Measurements from ENCODE around the gene RFTN2. TPM values are rescaled to one million over a fixed set of nuclear protein-coding genes. Genes with fewer than 3 reads are reported as not detected.

Gene RFTN2
- total and polyA plus RNA-seq, 2 experiments from 2014 or later = 0.42 to 2.1 TPM

DNA sequence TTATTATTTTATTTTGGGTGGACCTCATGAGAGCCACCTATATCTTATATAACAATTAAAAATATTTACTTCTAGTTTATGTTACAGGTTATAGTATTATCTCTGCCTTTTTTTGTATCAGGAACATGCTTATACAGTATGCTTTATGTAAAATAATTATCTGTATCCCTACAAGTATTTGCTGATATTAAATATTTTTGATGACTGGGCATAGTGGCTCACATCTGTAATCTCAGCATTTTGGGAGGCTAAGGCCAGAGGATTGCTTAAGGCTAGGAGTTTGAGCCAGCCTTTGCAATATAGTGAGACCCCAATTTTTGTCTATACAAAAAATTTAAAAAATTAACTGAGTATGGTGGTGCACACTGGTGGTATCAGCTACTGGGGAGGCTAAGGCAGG lies 119.9 kb downstream of the RFTN2 start:
- H3K79me2 ChIP-seq (replicated peaks; ENCODE audit: insufficient read depth) = no peaks in the 10 kb centered on the region
- peaks cover 5% of the 10 kb centered on the region; the same call in 1 of the 2 replicates for H3K36me3 ChIP-seq (ENCODE audit: insufficient read depth)
- no peaks in the 10 kb centered on the region for H4K20me1 ChIP-seq (replicated peaks; ENCODE audit: insufficient read depth)
- no peak overlapping the region; the same call in 1 of the 2 replicates for H3K27ac ChIP-seq (ENCODE audit: low read depth)
- H3K9me3 Mint-ChIP-seq = no peaks in the 10 kb centered on the region
- no peak overlapping the region for H3K4me3 ChIP-seq
- no peaks in the 10 kb centered on the region for H3K27me3 ChIP-seq (ENCODE audit: insufficient read depth)
- DNase-seq (ENCODE audit: low spot score) = no peak
- H3K4me3 Mint-ChIP-seq = no peak overlapping the region
- no peaks in the 10 kb centered on the region for H3F3A ChIP-seq (replicated peaks; ENCODE audit: low read depth)
- H3K36me3 Mint-ChIP-seq (ENCODE audit: low read depth) = peaks cover 37% of the 10 kb centered on the region
- H3K9me2 ChIP-seq (ENCODE audit: insufficient read depth) = no peaks in the 10 kb centered on the region
- H2AFZ ChIP-seq = no peak overlapping the region
- peaks cover 6% of the 10 kb centered on the region; the same call in 2 of the 3 replicates for H3K4me1 Mint-ChIP-seq
- TF ChIP-seq CREB1 (CRISPR knock-in tag; IDR thresholded peaks at IDR 0.05; ENCODE audit: low read depth) (no peak), EZH2 (IDR thresholded peaks at IDR 0.05; ENCODE audit: low read depth, unreplicated experiment) (no peak), ZNF331 (CRISPR knock-in tag; IDR thresholded peaks at IDR 0.05; ENCODE audit: low read depth) (no peak), REST (IDR thresholded peaks at IDR 0.05; ENCODE audit: unreplicated experiment) (no peak), STAT1 (IDR thresholded peaks at IDR 0.05; ENCODE audit: unreplicated experiment) (no peak), ETS1 (IDR thresholded peaks at IDR 0.05) (no peak), POLR2AphosphoS5 (IDR thresholded peaks at IDR 0.05; ENCODE audit: low read depth) (no peak), NANOG (IDR thresholded peaks at IDR 0.05; ENCODE audit: borderline replicate concordance) (no peak), JUNB (IDR thresholded peaks at IDR 0.05; ENCODE audit: unreplicated experiment) (no peak), ZNF114 (CRISPR knock-in tag; IDR thresholded peaks at IDR 0.05) (no peak), EZH2phosphoT487 (IDR thresholded peaks at IDR 0.05; ENCODE audit: unreplicated experiment) (no peak)
- TF ChIP-seq, protein P1, sequence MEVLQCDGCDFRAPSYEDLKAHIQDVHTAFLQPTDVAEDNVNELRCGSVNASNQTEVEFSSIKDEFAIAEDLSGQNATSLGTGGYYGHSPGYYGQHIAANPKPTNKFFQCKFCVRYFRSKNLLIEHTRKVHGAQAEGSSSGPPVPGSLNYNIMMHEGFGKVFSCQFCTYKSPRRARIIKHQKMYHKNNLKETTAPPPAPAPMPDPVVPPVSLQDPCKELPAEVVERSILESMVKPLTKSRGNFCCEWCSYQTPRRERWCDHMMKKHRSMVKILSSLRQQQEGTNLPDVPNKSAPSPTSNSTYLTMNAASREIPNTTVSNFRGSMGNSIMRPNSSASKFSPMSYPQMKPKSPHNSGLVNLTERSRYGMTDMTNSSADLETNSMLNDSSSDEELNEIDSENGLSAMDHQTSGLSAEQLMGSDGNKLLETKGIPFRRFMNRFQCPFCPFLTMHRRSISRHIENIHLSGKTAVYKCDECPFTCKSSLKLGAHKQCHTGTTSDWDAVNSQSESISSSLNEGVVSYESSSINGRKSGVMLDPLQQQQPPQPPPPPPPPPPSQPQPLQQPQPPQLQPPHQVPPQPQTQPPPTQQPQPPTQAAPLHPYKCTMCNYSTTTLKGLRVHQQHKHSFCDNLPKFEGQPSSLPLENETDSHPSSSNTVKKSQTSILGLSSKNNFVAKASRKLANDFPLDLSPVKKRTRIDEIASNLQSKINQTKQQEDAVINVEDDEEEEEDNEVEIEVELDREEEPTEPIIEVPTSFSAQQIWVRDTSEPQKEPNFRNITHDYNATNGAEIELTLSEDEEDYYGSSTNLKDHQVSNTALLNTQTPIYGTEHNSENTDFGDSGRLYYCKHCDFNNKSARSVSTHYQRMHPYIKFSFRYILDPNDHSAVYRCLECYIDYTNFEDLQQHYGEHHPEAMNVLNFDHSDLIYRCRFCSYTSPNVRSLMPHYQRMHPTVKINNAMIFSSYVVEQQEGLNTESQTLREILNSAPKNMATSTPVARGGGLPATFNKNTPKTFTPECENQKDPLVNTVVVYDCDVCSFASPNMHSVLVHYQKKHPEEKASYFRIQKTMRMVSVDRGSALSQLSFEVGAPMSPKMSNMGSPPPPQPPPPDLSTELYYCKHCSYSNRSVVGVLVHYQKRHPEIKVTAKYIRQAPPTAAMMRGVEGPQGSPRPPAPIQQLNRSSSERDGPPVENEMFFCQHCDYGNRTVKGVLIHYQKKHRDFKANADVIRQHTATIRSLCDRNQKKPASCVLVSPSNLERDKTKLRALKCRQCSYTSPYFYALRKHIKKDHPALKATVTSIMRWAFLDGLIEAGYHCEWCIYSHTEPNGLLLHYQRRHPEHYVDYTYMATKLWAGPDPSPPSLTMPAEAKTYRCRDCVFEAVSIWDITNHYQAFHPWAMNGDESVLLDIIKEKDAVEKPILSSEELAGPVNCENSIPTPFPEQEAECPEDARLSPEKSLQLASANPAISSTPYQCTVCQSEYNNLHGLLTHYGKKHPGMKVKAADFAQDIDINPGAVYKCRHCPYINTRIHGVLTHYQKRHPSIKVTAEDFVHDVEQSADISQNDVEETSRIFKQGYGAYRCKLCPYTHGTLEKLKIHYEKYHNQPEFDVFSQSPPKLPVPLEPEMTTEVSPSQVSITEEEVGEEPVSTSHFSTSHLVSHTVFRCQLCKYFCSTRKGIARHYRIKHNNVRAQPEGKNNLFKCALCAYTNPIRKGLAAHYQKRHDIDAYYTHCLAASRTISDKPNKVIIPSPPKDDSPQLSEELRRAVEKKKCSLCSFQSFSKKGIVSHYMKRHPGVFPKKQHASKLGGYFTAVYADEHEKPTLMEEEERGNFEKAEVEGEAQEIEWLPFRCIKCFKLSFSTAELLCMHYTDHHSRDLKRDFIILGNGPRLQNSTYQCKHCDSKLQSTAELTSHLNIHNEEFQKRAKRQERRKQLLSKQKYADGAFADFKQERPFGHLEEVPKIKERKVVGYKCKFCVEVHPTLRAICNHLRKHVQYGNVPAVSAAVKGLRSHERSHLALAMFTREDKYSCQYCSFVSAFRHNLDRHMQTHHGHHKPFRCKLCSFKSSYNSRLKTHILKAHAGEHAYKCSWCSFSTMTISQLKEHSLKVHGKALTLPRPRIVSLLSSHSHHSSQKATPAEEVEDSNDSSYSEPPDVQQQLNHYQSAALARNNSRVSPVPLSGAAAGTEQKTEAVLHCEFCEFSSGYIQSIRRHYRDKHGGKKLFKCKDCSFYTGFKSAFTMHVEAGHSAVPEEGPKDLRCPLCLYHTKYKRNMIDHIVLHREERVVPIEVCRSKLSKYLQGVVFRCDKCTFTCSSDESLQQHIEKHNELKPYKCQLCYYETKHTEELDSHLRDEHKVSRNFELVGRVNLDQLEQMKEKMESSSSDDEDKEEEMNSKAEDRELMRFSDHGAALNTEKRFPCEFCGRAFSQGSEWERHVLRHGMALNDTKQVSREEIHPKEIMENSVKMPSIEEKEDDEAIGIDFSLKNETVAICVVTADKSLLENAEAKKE (CRISPR knock-in tag; IDR thresholded peaks at IDR 0.05) = no peak
- TF ChIP-seq, protein P2, sequence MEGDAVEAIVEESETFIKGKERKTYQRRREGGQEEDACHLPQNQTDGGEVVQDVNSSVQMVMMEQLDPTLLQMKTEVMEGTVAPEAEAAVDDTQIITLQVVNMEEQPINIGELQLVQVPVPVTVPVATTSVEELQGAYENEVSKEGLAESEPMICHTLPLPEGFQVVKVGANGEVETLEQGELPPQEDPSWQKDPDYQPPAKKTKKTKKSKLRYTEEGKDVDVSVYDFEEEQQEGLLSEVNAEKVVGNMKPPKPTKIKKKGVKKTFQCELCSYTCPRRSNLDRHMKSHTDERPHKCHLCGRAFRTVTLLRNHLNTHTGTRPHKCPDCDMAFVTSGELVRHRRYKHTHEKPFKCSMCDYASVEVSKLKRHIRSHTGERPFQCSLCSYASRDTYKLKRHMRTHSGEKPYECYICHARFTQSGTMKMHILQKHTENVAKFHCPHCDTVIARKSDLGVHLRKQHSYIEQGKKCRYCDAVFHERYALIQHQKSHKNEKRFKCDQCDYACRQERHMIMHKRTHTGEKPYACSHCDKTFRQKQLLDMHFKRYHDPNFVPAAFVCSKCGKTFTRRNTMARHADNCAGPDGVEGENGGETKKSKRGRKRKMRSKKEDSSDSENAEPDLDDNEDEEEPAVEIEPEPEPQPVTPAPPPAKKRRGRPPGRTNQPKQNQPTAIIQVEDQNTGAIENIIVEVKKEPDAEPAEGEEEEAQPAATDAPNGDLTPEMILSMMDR (conservative IDR thresholded peaks at IDR 0.05; ENCODE audit: low read depth in 2 of 2) = no peak
- no peak overlapping the region; the same call in 1 of the 2 replicates for H3K27ac Mint-ChIP-seq
- no peak overlapping the region for H3K4me2 ChIP-seq
- no peaks in the 10 kb centered on the region for H3K27me3 Mint-ChIP-seq (ENCODE audit: insufficient read depth, low read depth, poor library complexity)
- H3K4me1 ChIP-seq (ENCODE audit: insufficient read depth) = no peaks in the 10 kb centered on the region
- no peak for ATAC-seq

All from GM23338 (cell line).